PFSK-1 (cell line): ENCODE measurements around the gene TMED1.

Experiments used
- FOXP2 ChIP-seq: optimal IDR thresholded peaks from 2 replicates; pipeline ENCODE3; 2011; ENCODE audit warnings: borderline replicate concordance, control low read depth, inconsistent platforms; ENCODE audit not compliant: insufficient read depth; ENCODE audit errors: extremely low read length, extremely low read depth
- POLR2AphosphoS5 ChIP-seq: IDR thresholded peaks from 2 replicates; pipeline ENCODE4 v1.6.1; 2012; ENCODE audit warnings: low read depth, mild to moderate bottlenecking, control low read depth, low read length, moderate library complexity
- SIN3A ChIP-seq: IDR thresholded peaks from 2 replicates; pipeline ENCODE4 v1.6.1; 2012; ENCODE audit warnings: mild to moderate bottlenecking, low read length, moderate library complexity, borderline replicate concordance; ENCODE audit not compliant: insufficient read depth
- TAF1 ChIP-seq: IDR thresholded peaks from 2 replicates; pipeline ENCODE4 v1.6.1; 2012; ENCODE audit warnings: low read length, control low read depth, borderline replicate concordance; ENCODE audit not compliant: insufficient read depth
- TF ChIP-seq, protein P1 (sequence below), 2 experiments: IDR thresholded peaks; 2 replicates each; pipeline versions ENCODE4 v1.6.1 to v1.8.0; 2011 to 2012; ENCODE audit warnings: low read depth in 2 of 2, low read length in 2 of 2, control low read depth in 1 of 2, inconsistent platforms in 1 of 2, mild to moderate bottlenecking in 1 of 2, moderate library complexity in 1 of 2; ENCODE audit not compliant: insufficient read depth in 1 of 2

TMED1 gene

DNA sequence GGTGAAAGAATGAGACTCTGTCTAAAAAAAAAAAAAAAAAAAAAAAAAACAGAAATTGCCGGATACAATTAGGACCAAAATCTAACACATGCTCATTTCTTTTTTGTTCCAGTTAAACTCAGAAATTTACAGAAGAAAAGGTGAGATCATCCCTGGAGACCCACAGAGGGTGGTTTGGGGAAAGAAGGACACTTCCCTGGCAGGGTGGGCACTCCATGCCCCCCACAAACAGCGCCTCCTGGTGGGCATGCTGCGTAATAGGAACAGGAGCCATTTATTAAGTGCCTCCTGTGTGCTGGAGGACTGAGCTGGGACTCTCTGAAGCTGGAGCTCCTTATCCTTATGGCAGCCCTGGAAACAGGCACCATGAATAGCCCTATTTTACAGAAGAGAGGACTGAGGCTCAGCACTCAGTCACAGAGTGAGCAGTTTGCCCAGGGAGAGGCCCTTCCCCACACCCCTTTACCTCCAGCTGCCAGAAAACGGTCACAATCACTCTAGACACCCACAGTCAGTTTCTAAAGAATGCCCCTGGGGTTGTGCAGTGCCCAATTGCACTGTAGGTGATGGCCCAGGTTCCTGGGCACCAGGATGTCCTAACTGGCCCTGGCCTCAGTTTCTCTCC, 22.3 kb upstream of the TMED1 start:
- TF ChIP-seq SIN3A (no peak), TAF1 (no peak), FOXP2 (no peak), POLR2AphosphoS5 (no peak)
- TF ChIP-seq, protein P1, sequence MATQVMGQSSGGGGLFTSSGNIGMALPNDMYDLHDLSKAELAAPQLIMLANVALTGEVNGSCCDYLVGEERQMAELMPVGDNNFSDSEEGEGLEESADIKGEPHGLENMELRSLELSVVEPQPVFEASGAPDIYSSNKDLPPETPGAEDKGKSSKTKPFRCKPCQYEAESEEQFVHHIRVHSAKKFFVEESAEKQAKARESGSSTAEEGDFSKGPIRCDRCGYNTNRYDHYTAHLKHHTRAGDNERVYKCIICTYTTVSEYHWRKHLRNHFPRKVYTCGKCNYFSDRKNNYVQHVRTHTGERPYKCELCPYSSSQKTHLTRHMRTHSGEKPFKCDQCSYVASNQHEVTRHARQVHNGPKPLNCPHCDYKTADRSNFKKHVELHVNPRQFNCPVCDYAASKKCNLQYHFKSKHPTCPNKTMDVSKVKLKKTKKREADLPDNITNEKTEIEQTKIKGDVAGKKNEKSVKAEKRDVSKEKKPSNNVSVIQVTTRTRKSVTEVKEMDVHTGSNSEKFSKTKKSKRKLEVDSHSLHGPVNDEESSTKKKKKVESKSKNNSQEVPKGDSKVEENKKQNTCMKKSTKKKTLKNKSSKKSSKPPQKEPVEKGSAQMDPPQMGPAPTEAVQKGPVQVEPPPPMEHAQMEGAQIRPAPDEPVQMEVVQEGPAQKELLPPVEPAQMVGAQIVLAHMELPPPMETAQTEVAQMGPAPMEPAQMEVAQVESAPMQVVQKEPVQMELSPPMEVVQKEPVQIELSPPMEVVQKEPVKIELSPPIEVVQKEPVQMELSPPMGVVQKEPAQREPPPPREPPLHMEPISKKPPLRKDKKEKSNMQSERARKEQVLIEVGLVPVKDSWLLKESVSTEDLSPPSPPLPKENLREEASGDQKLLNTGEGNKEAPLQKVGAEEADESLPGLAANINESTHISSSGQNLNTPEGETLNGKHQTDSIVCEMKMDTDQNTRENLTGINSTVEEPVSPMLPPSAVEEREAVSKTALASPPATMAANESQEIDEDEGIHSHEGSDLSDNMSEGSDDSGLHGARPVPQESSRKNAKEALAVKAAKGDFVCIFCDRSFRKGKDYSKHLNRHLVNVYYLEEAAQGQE (IDR thresholded peaks at IDR 0.05; ENCODE audit: insufficient read depth in 1 of 2, low read depth in 2 of 2, low read length in 2 of 2): no peak

DNA sequence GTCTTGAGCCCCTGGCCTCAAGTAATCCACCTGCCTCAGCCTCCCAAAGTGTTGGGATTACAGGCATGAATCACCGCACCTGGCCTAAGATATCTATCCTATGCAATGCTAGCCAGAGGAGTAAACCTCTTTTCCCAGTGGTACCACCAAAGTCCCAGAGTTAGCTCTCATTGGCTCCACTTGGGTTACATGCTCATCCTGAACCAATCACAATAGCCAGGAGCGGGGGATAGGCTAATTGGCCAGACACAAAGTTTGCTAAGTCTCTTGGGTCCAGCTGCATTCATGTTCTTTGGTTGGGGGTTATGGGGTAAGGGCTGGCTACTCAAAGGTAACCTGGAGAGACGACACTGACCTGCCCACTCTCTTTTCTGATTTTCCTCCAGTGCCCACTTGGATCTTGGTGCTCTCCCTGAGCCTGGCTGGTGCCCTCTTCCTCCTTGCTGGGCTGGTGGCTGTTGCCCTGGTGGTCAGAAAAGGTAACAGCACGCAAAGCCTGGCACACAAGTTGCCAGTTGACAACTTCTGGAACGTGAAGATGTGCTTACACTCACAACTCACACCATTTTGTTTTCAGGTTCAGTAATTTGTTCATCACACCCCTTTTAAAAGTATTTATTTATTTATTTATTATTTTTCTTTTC, 20.0 kb upstream of the TMED1 start:
- TF ChIP-seq POLR2AphosphoS5 (no peak), TAF1 (no peak), FOXP2 (no peak), SIN3A (no peak)
- TF ChIP-seq, protein P1 (IDR thresholded peaks at IDR 0.05; ENCODE audit: insufficient read depth in 1 of 2, low read depth in 2 of 2, low read length in 2 of 2): no peak

DNA sequence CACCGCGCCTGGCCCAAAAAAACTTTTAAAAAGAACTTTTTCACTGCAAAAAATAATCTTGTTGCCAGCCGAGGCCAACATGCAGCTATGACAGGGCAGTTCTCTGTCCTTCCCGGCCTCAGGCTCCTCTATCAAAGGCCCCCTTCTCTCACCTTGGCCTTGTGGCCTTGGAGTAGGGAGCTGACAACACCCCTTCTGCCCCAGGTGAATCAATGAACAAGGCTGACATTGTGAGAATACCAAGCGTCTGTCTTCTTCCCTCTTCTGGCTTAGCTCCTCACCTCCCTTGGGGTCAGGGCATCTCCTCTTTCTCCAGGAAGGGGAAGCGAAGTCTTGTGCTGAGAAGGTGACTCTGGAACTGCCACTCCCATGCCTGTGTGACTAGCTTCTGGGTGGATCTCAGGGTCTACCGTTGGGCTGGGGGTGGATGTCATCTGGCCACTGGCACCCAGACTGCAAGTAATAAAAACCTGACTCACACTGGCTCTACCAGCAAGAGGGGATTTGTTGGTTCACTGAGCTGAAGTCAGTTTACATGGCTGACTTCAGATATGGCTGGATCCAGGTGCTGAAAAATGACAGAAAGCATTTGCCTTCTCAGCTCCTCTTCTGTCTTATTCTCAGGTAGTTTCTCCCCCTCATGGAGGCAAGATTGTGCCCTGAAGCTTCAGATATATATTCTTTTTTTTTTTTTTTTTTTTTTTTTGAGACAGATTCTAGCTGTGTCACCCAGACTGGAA, 18.5 kb upstream of the TMED1 start:
- TF ChIP-seq SIN3A (no peak), POLR2AphosphoS5 (no peak), TAF1 (no peak), FOXP2 (no peak)
- TF ChIP-seq, protein P1 (IDR thresholded peaks at IDR 0.05; ENCODE audit: insufficient read depth in 1 of 2, low read depth in 2 of 2, low read length in 2 of 2): no peak

DNA sequence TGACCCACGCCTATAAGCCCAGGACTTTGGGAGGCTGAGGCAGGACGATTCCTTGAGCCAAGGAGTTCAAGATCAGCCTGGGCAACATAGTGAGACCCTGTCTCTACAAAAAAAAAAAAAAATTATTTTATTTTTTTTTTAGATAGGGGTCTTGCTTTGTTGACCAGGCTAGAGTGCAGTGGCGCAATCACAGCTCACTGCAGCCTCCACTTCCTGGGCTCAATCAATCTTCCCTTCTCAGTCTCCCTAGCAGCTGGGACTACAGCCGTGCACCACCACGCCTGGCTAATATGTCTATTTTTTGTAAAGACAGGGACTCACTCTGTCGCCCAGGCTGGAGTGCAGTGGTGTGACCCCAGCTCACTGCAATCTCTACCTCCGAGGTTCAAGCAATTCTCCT, 16.9 kb upstream of the TMED1 start:
- TF ChIP-seq TAF1 (no peak), POLR2AphosphoS5 (no peak), SIN3A (no peak), FOXP2 (no peak)
- TF ChIP-seq, protein P1 (IDR thresholded peaks at IDR 0.05; ENCODE audit: insufficient read depth in 1 of 2, low read depth in 2 of 2, low read length in 2 of 2): no peak
